ENCODE data around the gene GUCY1B1. TPM values are rescaled to one million over a fixed set of nuclear protein-coding genes. Genes with fewer than 3 reads are reported as not detected.

GUCY1B1 gene
- total and polyA plus RNA-seq, 10 donors, result 3.6 to 20.8 (median 15.0) TPM

GRCh38 chr4:155837203-155837796 is 78.5 kb downstream of the GUCY1B1 start:
- Histone ChIP-seq H3K4me1 (no peaks in the 10 kb centered on the region), H3K36me3 (no peaks in the 10 kb centered on the region), H3K27ac (no peak overlapping the region), H3K9me3 (no peaks in the 10 kb centered on the region), H3K4me3 (no peak overlapping the region), H3K27me3 (replicated peaks in 1 of 7) (no peaks in the 10 kb centered on the region)
- intact Hi-C loops (cut with DNase I; ENCODE audit: low total_unique reads), result no loop called here
- no peak for DNase-seq
- TF ChIP-seq CTCF (IDR thresholded peaks at IDR 0.05 in 8 of 11, conservative IDR thresholded peaks at IDR 0.05 in 3 of 11), result no peak
- TF ChIP-seq POLR2A (IDR thresholded peaks at IDR 0.05), result no peak
- no peak for TF ChIP-seq POLR2AphosphoS5 (IDR thresholded peaks at IDR 0.05)
- WGBS, 5 donors, result 64 to 78% (median 69%) methylated on average over 1 of the region's 1 CpG

- Histone ChIP-seq H3K27ac (no peak overlapping the region), H3K4me3 (no peak overlapping the region), H3K36me3 (no peaks in the 10 kb centered on the region), H3K4me1 (no peaks in the 10 kb centered on the region), H3K9me3 (peaks cover 0 to 5% (median 4%) of the 10 kb centered on the region in 8 donors), H3K27me3 (replicated peaks in 1 of 7) (no peaks in the 10 kb centered on the region)
- no peak for TF ChIP-seq POLR2AphosphoS5 (IDR thresholded peaks at IDR 0.05)
- TF ChIP-seq CTCF (IDR thresholded peaks at IDR 0.05 in 8 of 11, conservative IDR thresholded peaks at IDR 0.05 in 3 of 11), result no peak
- no peak for TF ChIP-seq POLR2A (IDR thresholded peaks at IDR 0.05)
- intact Hi-C loops (cut with DNase I; ENCODE audit: low total_unique reads), result no loop called here
- DNase-seq, result no peak
These were observed 83.3 kb downstream of the GUCY1B1 start for GRCh38 chr4:155842080-155842479.

- Histone ChIP-seq H3K4me3 (no peak overlapping the region), H3K9me3 (peaks cover 0 to 31% (median 16%) of the 10 kb centered on the region in 8 donors), H3K4me1 (no peaks in the 10 kb centered on the region), H3K36me3 (no peaks in the 10 kb centered on the region), H3K27me3 (replicated peaks in 1 of 7) (no peaks in the 10 kb centered on the region), H3K27ac (no peak overlapping the region)
- DNase-seq, result no peak
- intact Hi-C loops (cut with DNase I; ENCODE audit: low total_unique reads), result no loop called here
- TF ChIP-seq POLR2A (IDR thresholded peaks at IDR 0.05), result no peak
- TF ChIP-seq CTCF (IDR thresholded peaks at IDR 0.05 in 8 of 11, conservative IDR thresholded peaks at IDR 0.05 in 3 of 11), result no peak
- TF ChIP-seq POLR2AphosphoS5 (IDR thresholded peaks at IDR 0.05), result no peak
These were observed 88.1 kb downstream of the GUCY1B1 start for GRCh38 chr4:155846929-155847328.

GRCh38 chr4:155849042-155849441 is 90.2 kb downstream of the GUCY1B1 start:
- WGBS, 5 donors, result 74 to 87% (median 84%) methylated on average over 4 of the region's 4 CpGs
- Histone ChIP-seq H3K4me3 (no peak overlapping the region), H3K27ac (no peak overlapping the region)

More at GRCh38 chr4:155849042-155849441, 90.2 kb downstream of the GUCY1B1 start:
- no peaks in the 10 kb centered on the region for H3K4me1 ChIP-seq
- TF ChIP-seq CTCF (IDR thresholded peaks at IDR 0.05 in 8 of 11, conservative IDR thresholded peaks at IDR 0.05 in 3 of 11) (no peak), POLR2AphosphoS5 (IDR thresholded peaks at IDR 0.05) (no peak), POLR2A (IDR thresholded peaks at IDR 0.05) (no peak)
- H3K9me3 ChIP-seq, result peaks cover 0 to 31% (median 16%) of the 10 kb centered on the region in 8 donors
- intact Hi-C loops (cut with DNase I; ENCODE audit: low total_unique reads), result no loop called here
- no peaks in the 10 kb centered on the region for H3K27me3 ChIP-seq (replicated peaks in 1 of 7)
- no peak for DNase-seq
- no peaks in the 10 kb centered on the region for H3K36me3 ChIP-seq

Data from spleen (tissue), 11 donors.